ENCODE results near the gene GPR39.

Gene GPR39

GRCh38 chr2:132414081-132414480 is 2.5 kb upstream of the GPR39 start:
- DNase-seq: no peak

- no peak for DNase-seq
Measured at GRCh38 chr2:132415256-132415914, 1.2 kb upstream of the GPR39 start.

- DNase-seq: peak; percentile 78
Measured at GRCh38 chr2:132415915-132416722, 486 bp upstream of the GPR39 start.

GRCh38 chr2:132417430-132418035 is 928 bp downstream of the GPR39 start:
- no peak for DNase-seq

- no peak for DNase-seq
Measured at GRCh38 chr2:132419235-132419634, 2.6 kb downstream of the GPR39 start.

- no peak for DNase-seq
Measured at GRCh38 chr2:132419941-132420340, 3.3 kb downstream of the GPR39 start.

DNA sequence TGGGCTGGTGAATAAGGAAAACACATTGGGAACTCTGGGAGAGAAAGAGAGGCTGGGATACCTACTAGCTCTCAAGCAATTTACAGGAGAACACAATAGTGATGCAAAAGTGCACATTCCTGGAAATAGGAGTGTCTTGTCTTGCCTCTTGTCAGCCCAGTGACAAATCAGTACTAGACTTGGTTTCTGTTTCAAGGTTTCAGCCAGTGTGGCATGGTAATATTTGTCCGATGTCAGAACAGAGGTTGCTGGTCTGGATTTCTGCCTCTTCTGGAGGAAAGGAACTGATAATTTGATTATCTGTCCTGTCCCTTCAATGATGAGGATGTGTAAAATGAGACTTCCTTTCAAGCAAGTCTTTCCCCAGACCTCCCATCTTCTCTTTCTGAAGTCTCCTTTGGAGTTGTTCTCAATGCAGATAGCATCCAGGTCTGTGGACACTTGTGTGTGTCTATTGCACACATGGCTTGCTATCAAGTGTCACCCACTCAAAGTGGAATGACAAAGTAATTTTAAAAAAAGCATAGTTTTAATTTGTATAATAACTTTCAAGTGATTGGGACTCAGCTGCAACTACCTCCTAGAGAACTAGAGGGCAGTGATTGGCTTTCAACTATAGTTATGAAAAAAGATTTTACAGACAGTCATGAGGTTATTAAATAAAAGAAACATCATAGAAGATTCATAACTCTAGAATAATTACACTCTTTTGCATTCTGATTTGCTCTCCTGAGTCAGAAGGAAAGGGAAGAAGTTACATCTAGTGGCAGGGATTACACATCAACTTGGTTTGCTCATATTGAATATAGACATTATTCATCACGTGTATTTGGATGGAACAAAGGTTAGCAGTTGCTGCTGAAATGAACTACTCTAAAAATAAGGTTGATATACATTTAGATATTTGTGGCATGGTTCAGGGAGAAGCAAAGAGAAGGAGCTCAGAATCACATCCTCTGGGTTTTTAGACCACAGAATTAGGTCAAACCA is 4.5 kb downstream of the GPR39 start:
- DNase-seq: no peak

DNA sequence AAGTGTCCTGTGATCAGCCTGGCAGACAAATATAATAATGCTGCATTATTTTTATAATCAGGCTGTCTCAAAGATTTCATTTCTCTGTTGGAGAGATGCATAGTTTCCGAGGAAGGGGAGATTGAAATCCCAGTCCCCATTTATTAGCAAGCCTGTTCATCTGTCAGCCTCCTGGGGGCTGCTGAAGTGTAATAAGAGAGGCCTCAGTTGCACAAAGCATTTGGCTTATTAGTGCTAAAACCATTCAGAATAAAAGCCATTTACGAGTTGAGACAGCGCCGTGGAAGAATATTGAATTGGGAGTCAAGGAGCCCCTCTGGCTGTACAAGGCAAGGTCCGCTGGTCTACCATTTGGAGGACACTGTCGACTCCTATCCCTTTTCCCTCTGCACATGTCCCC is 6.1 kb downstream of the GPR39 start:
- no peak for DNase-seq

- DNase-seq: no peak
Measured at GRCh38 chr2:132424526-132425121, 8.0 kb downstream of the GPR39 start.

GRCh38 chr2:132426033-132426432 is 9.4 kb downstream of the GPR39 start:
- no peak for DNase-seq

DNA sequence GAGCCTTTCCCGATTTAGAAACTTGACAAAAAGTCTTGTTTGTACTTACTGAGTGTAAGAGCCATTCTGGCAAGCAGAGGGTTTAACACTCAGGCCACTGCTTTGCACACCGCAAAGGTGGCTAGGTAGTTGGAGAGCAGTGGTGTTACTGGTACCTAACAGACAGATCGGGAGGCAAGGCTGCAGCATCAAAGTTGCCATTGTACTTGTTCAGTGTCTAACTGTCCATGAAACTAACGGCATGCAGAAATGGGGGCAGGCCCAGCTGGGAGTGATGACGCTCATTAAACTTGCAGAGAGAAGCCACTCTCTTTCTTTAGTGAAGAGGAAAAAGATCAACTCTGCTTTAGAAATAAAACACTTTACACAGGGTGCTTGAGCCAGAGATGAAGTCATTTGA is 10.1 kb downstream of the GPR39 start:
- no peak for DNase-seq

DNA sequence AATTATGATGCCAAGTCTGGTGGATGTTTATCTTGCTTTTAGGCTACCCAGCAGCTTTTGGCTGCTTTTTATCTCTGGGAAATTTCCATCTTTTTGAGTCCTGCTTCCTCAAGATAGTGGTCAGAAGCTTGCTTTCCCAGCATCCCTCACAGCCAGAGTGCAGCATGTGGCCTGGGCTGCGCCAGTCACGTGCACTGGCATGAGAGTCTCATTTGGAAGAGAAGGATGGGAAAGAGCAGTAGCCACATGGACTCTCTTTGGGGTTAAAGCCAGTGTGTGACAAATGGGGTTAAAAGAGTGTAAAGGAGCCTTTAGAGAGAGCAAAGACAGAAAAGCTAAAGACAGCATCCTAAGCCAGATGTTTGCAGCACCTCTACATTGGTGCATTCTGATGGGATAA is 12.7 kb downstream of the GPR39 start:
- DNase-seq: no peak

DNA sequence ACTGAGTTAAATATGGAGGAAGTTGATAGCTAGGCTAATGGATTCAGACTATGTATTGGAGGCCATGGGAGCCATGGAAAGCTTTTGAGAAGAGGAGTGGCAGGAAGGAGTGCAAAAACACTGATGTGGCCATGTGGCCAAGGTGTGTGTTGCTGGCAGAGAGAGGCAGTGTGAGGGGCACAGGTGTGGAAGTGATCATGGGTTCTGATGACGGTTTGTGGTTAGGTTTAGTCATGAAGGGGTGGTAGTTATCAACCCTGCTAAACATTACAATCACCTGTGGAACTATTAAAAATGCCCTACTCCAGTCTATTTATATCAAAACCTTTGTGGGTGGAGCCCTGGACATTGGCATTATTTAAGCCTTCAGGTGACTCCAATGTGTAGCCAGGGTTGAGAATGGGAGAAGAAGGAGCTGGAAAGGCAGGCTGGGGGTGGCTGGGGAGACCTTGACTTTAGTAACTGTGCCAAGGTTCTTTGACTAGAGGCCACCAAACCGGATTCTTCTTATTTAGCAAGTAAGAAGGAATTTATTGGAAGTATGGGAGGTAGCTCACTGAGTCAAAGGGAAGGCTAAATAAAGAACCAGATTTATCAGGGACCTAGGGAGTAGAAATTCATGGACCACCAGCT is 13.5 kb downstream of the GPR39 start:
- DNase-seq: no peak

DNA sequence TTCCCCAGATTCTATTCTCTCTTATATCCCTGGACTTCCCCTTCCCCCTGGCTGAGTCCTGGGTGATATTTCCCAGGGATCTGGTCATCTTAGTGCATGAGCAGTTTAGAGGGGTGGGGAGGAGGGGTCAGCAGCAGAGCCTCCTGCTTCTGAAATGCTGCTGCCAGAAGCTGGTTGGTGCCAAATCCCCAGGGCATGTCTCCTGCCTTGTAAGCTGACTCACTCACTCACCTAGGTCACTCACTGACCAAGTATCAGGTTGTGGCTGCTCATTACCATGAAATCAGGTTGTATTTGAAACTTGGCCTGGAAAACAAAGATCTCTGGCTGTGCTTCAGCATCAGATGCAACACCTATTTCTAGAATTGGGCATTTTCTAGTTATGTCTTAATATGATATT is 14.3 kb downstream of the GPR39 start:
- no peak for DNase-seq

- no peak for DNase-seq
Measured at GRCh38 chr2:132437852-132438669, 21.5 kb downstream of the GPR39 start.

DNA sequence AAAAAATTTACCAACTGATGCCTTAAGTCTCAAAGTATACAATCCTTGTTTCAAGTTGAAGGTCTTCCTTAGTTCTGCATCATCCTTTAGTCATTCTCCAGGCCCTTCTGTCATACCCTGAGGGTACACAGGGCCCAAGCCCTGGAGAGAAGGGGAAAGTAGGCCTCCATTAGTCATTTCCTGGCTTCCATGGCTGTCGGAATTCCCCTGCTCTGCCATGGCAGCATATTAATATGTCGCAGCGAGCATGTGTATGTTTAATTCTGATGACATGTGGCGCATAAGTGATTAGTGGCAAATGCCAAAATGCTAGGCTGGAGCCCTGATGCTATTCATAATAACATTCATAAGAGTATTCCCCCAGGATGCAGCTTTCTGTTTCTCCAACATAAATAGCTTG is 22.1 kb downstream of the GPR39 start:
- no peak for DNase-seq

DNA sequence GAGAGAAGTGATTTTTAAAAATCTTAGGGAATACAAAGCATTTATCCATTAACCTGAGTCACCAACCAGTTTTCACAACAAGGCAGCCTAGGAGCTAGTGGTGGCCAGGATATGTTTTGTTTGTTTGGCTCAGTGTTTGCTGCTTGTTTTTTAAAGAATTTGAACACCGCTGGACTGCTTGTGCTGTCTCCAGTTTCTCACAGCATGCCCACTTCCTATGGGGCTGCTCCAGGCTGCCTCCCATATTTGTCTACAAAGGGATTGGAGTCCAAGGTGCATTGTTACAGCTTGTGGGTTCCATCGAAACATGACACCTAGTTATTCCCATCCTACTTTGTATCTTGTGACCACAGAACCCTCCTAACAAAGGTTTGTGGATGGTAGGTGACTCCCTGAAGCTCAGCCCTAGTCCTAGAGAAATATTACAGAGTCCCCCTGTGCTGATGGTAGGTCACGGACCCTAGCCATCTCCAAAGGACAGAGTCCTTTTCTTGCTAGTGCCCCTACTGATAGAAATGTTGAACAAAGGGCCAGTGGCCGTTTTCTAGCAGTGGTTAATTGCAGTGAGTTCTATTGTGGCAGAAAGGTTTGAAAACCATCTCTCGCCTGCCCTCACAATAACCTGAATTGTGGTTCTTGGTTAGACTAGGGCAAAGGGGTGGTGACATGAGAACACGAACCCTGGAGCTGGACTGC is 23.2 kb downstream of the GPR39 start:
- DNase-seq: no peak

- DNase-seq: no peak
Measured at GRCh38 chr2:132441051-132441450, 24.4 kb downstream of the GPR39 start.

DNA sequence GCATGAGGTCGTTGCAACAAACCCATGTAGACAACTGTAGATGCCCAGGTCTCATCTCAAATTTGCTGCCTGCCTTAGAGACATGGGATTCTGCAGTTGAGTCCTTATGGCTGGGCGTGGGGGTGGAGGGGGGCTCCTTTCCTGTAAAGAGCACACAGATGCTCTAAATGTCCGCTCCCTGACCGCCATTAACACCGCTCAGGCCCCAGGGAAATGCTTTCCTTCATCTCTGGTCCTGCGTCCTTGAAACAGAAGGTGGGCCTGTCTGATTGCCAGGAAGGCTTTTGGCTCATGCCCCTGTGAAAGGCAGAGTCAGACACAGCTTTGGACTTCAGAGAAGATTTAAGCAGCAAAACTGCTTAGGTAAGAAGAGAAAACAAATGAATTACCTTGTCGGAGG is 25.7 kb downstream of the GPR39 start:
- no peak for DNase-seq

DNA sequence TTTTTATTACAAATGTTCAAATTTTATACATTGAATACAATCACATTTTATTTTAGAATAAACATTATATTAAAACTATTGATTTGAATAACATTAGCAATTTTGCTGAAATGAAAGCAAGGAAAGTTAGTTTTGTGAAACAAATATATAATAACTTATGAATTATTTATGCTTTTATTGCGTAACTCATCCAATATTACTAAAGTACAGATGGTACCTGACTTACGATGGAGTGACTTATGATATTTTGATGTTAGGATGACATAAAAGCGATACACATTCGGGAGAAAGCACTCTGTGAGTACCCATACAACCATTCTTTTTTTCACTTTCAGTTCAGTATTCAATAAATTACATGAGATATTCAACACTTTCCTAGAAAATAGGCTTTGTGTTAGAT is 26.5 kb downstream of the GPR39 start:
- no peak for DNase-seq

- no peak for DNase-seq
Measured at GRCh38 chr2:132446444-132446843, 29.8 kb downstream of the GPR39 start.

All from NCI-H82 (cell line).